CD4-positive, alpha-beta T cell treated with Interleukin-10 for 1 hour (primary cell): ENCODE measurements around the gene PRR7.
"Not testable (repeated sequence)": the region's sequence is repeated elsewhere in the genome, so short reads cannot be mapped to it uniquely, and the experiment has no call there.

ENCODE experiments used
- DNase-seq: peaks from one replicate; pipeline ENCODE4 v3.0.0-alpha.2; 2020

Gene PRR7

GRCh38 chr5:177471610-177472356, 25.2 kb downstream of the PRR7 start:
- DNase-seq: no peak

GRCh38 chr5:177472460-177473442, 26.1 kb downstream of the PRR7 start:
- DNase-seq: peak; percentile 67

GRCh38 chr5:177473443-177474001, 26.9 kb downstream of the PRR7 start, which contains the start of gene DBN1:
Gene DBN1 (minus strand): TSS chr5:177473634. CDS start chr5:177473521, 113 bp downstream.
- DNase-seq: no peak

- DNase-seq: no peak
Measured at GRCh38 chr5:177474002-177474476, 27.4 kb downstream of the PRR7 start.

GRCh38 chr5:177474846-177475562, 28.4 kb downstream of the PRR7 start:
- DNase-seq: no peak

GRCh38 chr5:177475563-177476427, 29.2 kb downstream of the PRR7 start:
- DNase-seq: no peak

- DNase-seq: no peak
Measured at GRCh38 chr5:177476531-177477233, 30.1 kb downstream of the PRR7 start.

- no peak for DNase-seq
Measured at GRCh38 chr5:177477701-177478477, 31.3 kb downstream of the PRR7 start.

- DNase-seq: no peak
Measured at GRCh38 chr5:177478711-177479646, 32.4 kb downstream of the PRR7 start.

- no peak for DNase-seq
Measured at GRCh38 chr5:177479774-177480173, 33.2 kb downstream of the PRR7 start.

GRCh38 chr5:177482359-177482795, 35.8 kb downstream of the PRR7 start:
- DNase-seq: no peak

- DNase-seq: no peak
Measured at GRCh38 chr5:177483042-177483441, 36.4 kb downstream of the PRR7 start.

GRCh38 chr5:177483994-177484901, 37.6 kb downstream of the PRR7 start:
- no peak for DNase-seq

- no peak for DNase-seq
Measured at GRCh38 chr5:177484902-177485549, 38.4 kb downstream of the PRR7 start.

GRCh38 chr5:177485753-177486152, 39.1 kb downstream of the PRR7 start:
- DNase-seq: not testable (repeated sequence)

GRCh38 chr5:177486256-177486655, 39.6 kb downstream of the PRR7 start:
- no peak for DNase-seq

- no peak for DNase-seq
Measured at GRCh38 chr5:177487144-177487543, 40.5 kb downstream of the PRR7 start.
